Measurements from ENCODE around the gene ZNF217. TPM values are rescaled to one million over a fixed set of nuclear protein-coding genes. Genes with fewer than 3 reads are reported as not detected.
"Not testable (repeated sequence)": the region's sequence is repeated elsewhere in the genome, so short reads cannot be mapped to it uniquely, and the experiment has no call there.

The ZNF217 gene
- total and polyA plus RNA-seq, 2 of the 8 experiments (the other 6 are each of a cell fraction or from before 2014, with no cell fraction given): 15.3 to 87.9 TPM

DNA sequence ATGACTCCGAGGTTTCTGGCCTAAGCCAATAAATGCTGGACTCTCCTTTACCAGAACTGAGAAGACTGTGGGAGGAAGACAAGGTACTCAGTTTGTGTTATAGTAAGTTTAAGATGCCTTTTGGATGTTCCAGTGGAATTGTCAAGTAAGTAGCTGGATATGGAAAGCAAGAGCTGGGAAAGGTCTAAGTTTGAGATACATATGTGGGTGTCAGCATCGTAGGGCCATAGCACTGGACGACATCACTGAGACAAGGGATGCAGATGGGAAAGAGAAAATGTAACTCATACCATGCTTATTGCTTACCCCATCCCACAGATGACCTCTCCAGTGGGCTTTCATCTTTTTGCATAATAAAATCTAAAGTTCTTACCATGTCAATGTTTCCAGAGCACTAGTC, 45.5 kb upstream of the ZNF217 start:
- Histone ChIP-seq H4K5ac (ENCODE audit: insufficient read length, low read depth, low read length) (no peak overlapping the region), H2BK20ac (ENCODE audit: low read length) (no peak overlapping the region), H2BK120ac (replicated peaks; ENCODE audit: low read depth, low read length) (no peak overlapping the region), H2AFZ (ENCODE audit: low read length) (no peak overlapping the region), H3K56ac (replicated peaks; ENCODE audit: insufficient read length, low read depth, low read length) (no peak overlapping the region), H3K23me2 (ENCODE audit: low read depth, low read length) (no peaks in the 10 kb centered on the region), H2BK15ac (ENCODE audit: low read length) (no peak overlapping the region), H3K4me1 (replicated peaks in 1 of 4; ENCODE audit: control insufficient read depth in 3 of 4, insufficient read depth in 4 of 4, low read length in 3 of 4) (peaks cover 0 to 4% (median 0%) of the 10 kb centered on the region in 4 experiments; a peak in 3 of 7 replicates), H2BK5ac (ENCODE audit: low read depth, low read length) (no peak overlapping the region), H3K27ac (ENCODE audit: low read depth, low read length) (no peak overlapping the region), H3K79me2 (ENCODE audit: control insufficient read depth in 1 of 2, insufficient read depth in 2 of 2, low read length in 2 of 2) (no peaks in the 10 kb centered on the region), H3K4ac (replicated peaks; ENCODE audit: insufficient read length, low read depth, low read length) (no peak overlapping the region), H2AK5ac (ENCODE audit: low read depth, low read length) (no peak overlapping the region), H3K36me3 (ENCODE audit: control insufficient read depth in 2 of 4, insufficient read depth in 4 of 4, low read length in 3 of 4) (no peaks in the 10 kb centered on the region), H3K4me2 (ENCODE audit: insufficient read depth in 1 of 2, low read depth in 2 of 2, low read length in 2 of 2) (no peak overlapping the region), H3K18ac (ENCODE audit: extremely low read depth, low read length) (no peak overlapping the region), H4K91ac (replicated peaks; ENCODE audit: insufficient read length, low read length) (no peak overlapping the region), H3K23ac (ENCODE audit: insufficient read length) (no peak overlapping the region), H3K4me3 (ENCODE audit: extremely low read depth in 1 of 4, insufficient read depth in 2 of 4, low read depth in 3 of 4, low read length in 4 of 4) (no peak overlapping the region), H2BK12ac (ENCODE audit: low read depth, low read length) (no peak overlapping the region), H4K8ac (ENCODE audit: extremely low read depth, insufficient read depth, low read length) (no peak overlapping the region), H3K79me1 (ENCODE audit: low read depth, low read length) (no peaks in the 10 kb centered on the region), H3K27me3 (replicated peaks in 1 of 4; ENCODE audit: control insufficient read depth in 3 of 4, extremely low read depth in 1 of 4, insufficient read depth in 3 of 4, low read length in 3 of 4) (no peaks in the 10 kb centered on the region), H3K9me3 (ENCODE audit: insufficient read depth in 2 of 2, low read depth in 1 of 2, low read length in 1 of 2) (no peaks in the 10 kb centered on the region), H3K9ac (replicated peaks in 1 of 4; ENCODE audit: extremely low read depth in 1 of 4, low read depth in 3 of 4, low read length in 3 of 4) (no peak overlapping the region), H4K20me1 (replicated peaks in 1 of 2; ENCODE audit: control insufficient read depth in 1 of 2, insufficient read depth in 2 of 2, low read length in 2 of 2) (no peaks in the 10 kb centered on the region), H3K14ac (ENCODE audit: insufficient read length) (no peak overlapping the region)
- FAIRE-seq (no peak), DNase-seq (ENCODE audit: low read depth in 1 of 2, low spot score in 2 of 2) (no peak)
- TF ChIP-seq BRCA1 (IDR thresholded peaks at IDR 0.05; ENCODE audit: low read depth, low read length): no peak
- ChIA-PET POLR2A (ENCODE audit: partially characterized antibody) (interaction anchor here (1.2 kb wide), 1 partner anchor 15 kb away, joined by 3 read pairs; no protein-coding TSS in a partner anchor), CTCF (ENCODE audit: partially characterized antibody) (interaction anchor here (0.6 to 1.2 kb wide), 2 partner anchors 14 to 321 kb away, joined by 3 read pairs; no protein-coding TSS in a partner anchor)
- 79% methylated on average over 3 of the region's 3 CpGs; no CpG with 5 or more reads in 1 of the 2 experiments for WGBS, 2 experiments (ENCODE audit: extremely low coverage in 1 of 2, insufficient coverage in 1 of 2, insufficient read length in 1 of 2, insufficient replicate concordance in 2 of 2, low coverage in 1 of 2, low lambda C conversion rate in 2 of 2, missing lambda C conversion rate in 1 of 2)

DNA sequence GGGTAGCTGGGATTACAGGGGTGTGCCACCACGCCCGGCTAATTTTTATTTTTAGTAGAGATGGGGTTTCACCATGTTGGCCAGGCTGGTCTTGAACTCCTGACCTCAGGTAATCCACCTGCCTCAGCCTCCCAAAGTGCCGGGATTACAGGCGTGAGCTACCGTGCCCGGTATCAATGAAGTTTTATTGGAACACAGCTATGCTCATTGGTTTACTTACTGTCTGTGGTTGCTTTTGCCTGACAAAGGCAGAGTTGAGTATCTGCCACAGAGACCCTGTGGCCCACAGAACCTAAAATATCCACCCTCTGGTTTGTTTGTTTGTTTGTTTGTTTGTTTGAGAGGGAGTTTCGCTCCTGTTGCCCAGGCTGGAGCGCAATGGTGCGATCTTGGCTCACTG, 43.7 kb upstream of the ZNF217 start:
- H4K20me1 ChIP-seq (replicated peaks in 1 of 2; ENCODE audit: control insufficient read depth in 1 of 2, insufficient read depth in 2 of 2, low read length in 2 of 2); H3K14ac ChIP-seq (ENCODE audit: insufficient read length); H3K18ac ChIP-seq (ENCODE audit: extremely low read depth, low read length); H3K9ac ChIP-seq (replicated peaks in 1 of 4; ENCODE audit: extremely low read depth in 1 of 4, low read depth in 3 of 4, low read length in 3 of 4); H3K23me2 ChIP-seq (ENCODE audit: low read depth, low read length); POLR2A ChIA-PET (ENCODE audit: partially characterized antibody); H3K79me1 ChIP-seq (ENCODE audit: low read depth, low read length); H4K5ac ChIP-seq (ENCODE audit: insufficient read length, low read depth, low read length); H3K56ac ChIP-seq (replicated peaks; ENCODE audit: insufficient read length, low read depth, low read length); H2AK5ac ChIP-seq (ENCODE audit: low read depth, low read length); H3K4ac ChIP-seq (replicated peaks; ENCODE audit: insufficient read length, low read depth, low read length); H3K23ac ChIP-seq (ENCODE audit: insufficient read length); H3K36me3 ChIP-seq (ENCODE audit: control insufficient read depth in 2 of 4, insufficient read depth in 4 of 4, low read length in 3 of 4); H2BK5ac ChIP-seq (ENCODE audit: low read depth, low read length); H3K9me3 ChIP-seq (ENCODE audit: insufficient read depth in 2 of 2, low read depth in 1 of 2, low read length in 1 of 2); FAIRE-seq; DNase-seq (ENCODE audit: low read depth in 1 of 2, low spot score in 2 of 2); H3K4me3 ChIP-seq (ENCODE audit: extremely low read depth in 1 of 4, insufficient read depth in 2 of 4, low read depth in 3 of 4, low read length in 4 of 4); H3K4me2 ChIP-seq (ENCODE audit: insufficient read depth in 1 of 2, low read depth in 2 of 2, low read length in 2 of 2); H3K27me3 ChIP-seq (replicated peaks in 1 of 4; ENCODE audit: control insufficient read depth in 3 of 4, extremely low read depth in 1 of 4, insufficient read depth in 3 of 4, low read length in 3 of 4); H3K4me1 ChIP-seq (replicated peaks in 1 of 4; ENCODE audit: control insufficient read depth in 3 of 4, insufficient read depth in 4 of 4, low read length in 3 of 4); H2BK120ac ChIP-seq (replicated peaks; ENCODE audit: low read depth, low read length); H3K79me2 ChIP-seq (ENCODE audit: control insufficient read depth in 1 of 2, insufficient read depth in 2 of 2, low read length in 2 of 2); H4K8ac ChIP-seq (ENCODE audit: extremely low read depth, insufficient read depth, low read length); H3K27ac ChIP-seq (ENCODE audit: low read depth, low read length); H2BK12ac ChIP-seq (ENCODE audit: low read depth, low read length); H2BK20ac ChIP-seq (ENCODE audit: low read length); H2AFZ ChIP-seq (ENCODE audit: low read length); H2BK15ac ChIP-seq (ENCODE audit: low read length); H4K91ac ChIP-seq (replicated peaks; ENCODE audit: insufficient read length, low read length): not testable (repeated sequence)
- 91% methylated on average over 9 of the region's 9 CpGs; no CpG with 5 or more reads in 1 of the 2 experiments for WGBS, 2 experiments (ENCODE audit: extremely low coverage in 1 of 2, insufficient coverage in 1 of 2, insufficient read length in 1 of 2, insufficient replicate concordance in 2 of 2, low coverage in 1 of 2, low lambda C conversion rate in 2 of 2, missing lambda C conversion rate in 1 of 2)
- CTCF ChIA-PET (ENCODE audit: partially characterized antibody): interaction anchor here (0.6 kb wide), 1 partner anchor 333 kb away, joined by 3 read pairs; no protein-coding TSS in a partner anchor

All from H1 (cell line).